ENCODE results near the gene NPY2R. TPM values are rescaled to one million over a fixed set of nuclear protein-coding genes. Genes with fewer than 3 reads are reported as not detected.

Gene NPY2R
- total RNA-seq (1.3 TPM), polyA plus RNA-seq (0.24 TPM)

- Histone ChIP-seq H3K4me1 (ENCODE audit: insufficient read depth) (no peaks in the 10 kb centered on the region), H3K4me3 (ENCODE audit: low read depth, low read length) (no peak within 1 kb of the TSS)
- DNase-seq (ENCODE audit: extremely low spot score), result no peak
Observed at GRCh38 chr4:155208258-155209054, at the start of gene NPY2R. Gene NPY2R, plus strand, starts transcription at chr4:155208636. Its CDS starts 5,304 bp downstream, at chr4:155213940.

GRCh38 chr4:155161357-155161756, 47.1 kb upstream of the NPY2R start:
- no peaks in the 10 kb centered on the region for H3K36me3 ChIP-seq (ENCODE audit: insufficient read depth)
- WGBS, result 95% methylated on average over 3 of the region's 3 CpGs
- no peaks in the 10 kb centered on the region for H3K4me1 ChIP-seq (ENCODE audit: insufficient read depth)
- no peak for DNase-seq (ENCODE audit: extremely low spot score)
- H3K4me3 ChIP-seq (ENCODE audit: low read depth, low read length), result no peak overlapping the region
- H3K27ac ChIP-seq (ENCODE audit: low read depth), result no peak overlapping the region

More at GRCh38 chr4:155208258-155209054, at the start of gene NPY2R:
- WGBS, result 2% methylated on average over 55 of the region's 55 CpGs
- Histone ChIP-seq H3K36me3 (ENCODE audit: insufficient read depth) (no peaks in the 10 kb centered on the region), H3K27ac (ENCODE audit: low read depth) (no peak within 1 kb of the TSS)

- no peak for DNase-seq (ENCODE audit: extremely low spot score)
- Histone ChIP-seq H3K27ac (ENCODE audit: low read depth) (no peak overlapping the region), H3K4me3 (ENCODE audit: low read depth, low read length) (no peak overlapping the region), H3K36me3 (ENCODE audit: insufficient read depth) (no peaks in the 10 kb centered on the region), H3K4me1 (ENCODE audit: insufficient read depth) (no peaks in the 10 kb centered on the region)
- 82% methylated on average over 2 of the region's 2 CpGs for WGBS
Observed at GRCh38 chr4:155164718-155165117, 43.7 kb upstream of the NPY2R start.

GRCh38 chr4:155170569-155170968, 37.9 kb upstream of the NPY2R start:
- no peak overlapping the region for H3K4me3 ChIP-seq (ENCODE audit: low read depth, low read length)
- no peak for DNase-seq (ENCODE audit: extremely low spot score)
- no peak overlapping the region for H3K27ac ChIP-seq (ENCODE audit: low read depth)
- H3K4me1 ChIP-seq (ENCODE audit: insufficient read depth), result no peaks in the 10 kb centered on the region
- WGBS, result 53% methylated on average over 4 of the region's 4 CpGs
- H3K36me3 ChIP-seq (ENCODE audit: insufficient read depth), result no peaks in the 10 kb centered on the region

- 78% methylated on average over 4 of the region's 4 CpGs for WGBS
- H3K4me1 ChIP-seq (ENCODE audit: insufficient read depth), result no peaks in the 10 kb centered on the region
- no peak overlapping the region for H3K27ac ChIP-seq (ENCODE audit: low read depth)
- H3K36me3 ChIP-seq (ENCODE audit: insufficient read depth), result no peaks in the 10 kb centered on the region
- no peak overlapping the region for H3K4me3 ChIP-seq (ENCODE audit: low read depth, low read length)
- DNase-seq (ENCODE audit: extremely low spot score), result no peak
Observed at GRCh38 chr4:155173371-155173770, 35.1 kb upstream of the NPY2R start.

- H3K4me1 ChIP-seq (ENCODE audit: insufficient read depth), result no peaks in the 10 kb centered on the region
- H3K36me3 ChIP-seq (ENCODE audit: insufficient read depth), result no peaks in the 10 kb centered on the region
- no peak overlapping the region for H3K4me3 ChIP-seq (ENCODE audit: low read depth, low read length)
- WGBS, result 97% methylated on average over 1 of the region's 1 CpG
- no peak overlapping the region for H3K27ac ChIP-seq (ENCODE audit: low read depth)
- DNase-seq (ENCODE audit: extremely low spot score), result no peak
Observed at GRCh38 chr4:155174668-155175067, 33.8 kb upstream of the NPY2R start.

GRCh38 chr4:155179216-155179615, 29.2 kb upstream of the NPY2R start:
- Histone ChIP-seq H3K27ac (ENCODE audit: low read depth) (no peak overlapping the region), H3K4me1 (ENCODE audit: insufficient read depth) (no peaks in the 10 kb centered on the region), H3K4me3 (ENCODE audit: low read depth, low read length) (no peak overlapping the region), H3K36me3 (ENCODE audit: insufficient read depth) (no peaks in the 10 kb centered on the region)
- no peak for DNase-seq (ENCODE audit: extremely low spot score)
- WGBS, result 24% methylated on average over 2 of the region's 2 CpGs

- H3K4me1 ChIP-seq (ENCODE audit: insufficient read depth), result no peaks in the 10 kb centered on the region
- no peak for DNase-seq (ENCODE audit: extremely low spot score)
- H3K27ac ChIP-seq (ENCODE audit: low read depth), result no peak overlapping the region
- H3K36me3 ChIP-seq (ENCODE audit: insufficient read depth), result no peaks in the 10 kb centered on the region
- WGBS, result 81% methylated on average over 2 of the region's 2 CpGs
- no peak overlapping the region for H3K4me3 ChIP-seq (ENCODE audit: low read depth, low read length)
Observed at GRCh38 chr4:155186972-155187371, 21.5 kb upstream of the NPY2R start.

- no peaks in the 10 kb centered on the region for H3K4me1 ChIP-seq (ENCODE audit: insufficient read depth)
- H3K36me3 ChIP-seq (ENCODE audit: insufficient read depth), result no peaks in the 10 kb centered on the region
- H3K27ac ChIP-seq (ENCODE audit: low read depth), result no peak overlapping the region
- no peak for DNase-seq (ENCODE audit: extremely low spot score)
- H3K4me3 ChIP-seq (ENCODE audit: low read depth, low read length), result no peak overlapping the region
- WGBS, result 86% methylated on average over 1 of the region's 1 CpG
Observed at GRCh38 chr4:155187989-155188388, 20.4 kb upstream of the NPY2R start.

- Histone ChIP-seq H3K4me3 (ENCODE audit: low read depth, low read length) (no peak overlapping the region), H3K4me1 (ENCODE audit: insufficient read depth) (no peaks in the 10 kb centered on the region), H3K36me3 (ENCODE audit: insufficient read depth) (no peaks in the 10 kb centered on the region), H3K27ac (ENCODE audit: low read depth) (no peak overlapping the region)
- no peak for DNase-seq (ENCODE audit: extremely low spot score)
Observed at GRCh38 chr4:155190099-155190498, 18.3 kb upstream of the NPY2R start.

- Histone ChIP-seq H3K36me3 (ENCODE audit: insufficient read depth) (no peaks in the 10 kb centered on the region), H3K4me3 (ENCODE audit: low read depth, low read length) (no peak overlapping the region), H3K4me1 (ENCODE audit: insufficient read depth) (no peaks in the 10 kb centered on the region), H3K27ac (ENCODE audit: low read depth) (no peak overlapping the region)
- DNase-seq (ENCODE audit: extremely low spot score), result no peak
- WGBS, result 86% methylated on average over 2 of the region's 2 CpGs
Observed at GRCh38 chr4:155197757-155198156, 10.7 kb upstream of the NPY2R start.

GRCh38 chr4:155207534-155208257, 740 bp upstream of the NPY2R start:
- Histone ChIP-seq H3K27ac (ENCODE audit: low read depth) (no peak overlapping the region), H3K4me1 (ENCODE audit: insufficient read depth) (no peaks in the 10 kb centered on the region), H3K36me3 (ENCODE audit: insufficient read depth) (no peaks in the 10 kb centered on the region), H3K4me3 (ENCODE audit: low read depth, low read length) (no peak overlapping the region)
- WGBS, result 3% methylated on average over 26 of the region's 26 CpGs
- no peak for DNase-seq (ENCODE audit: extremely low spot score)

- Histone ChIP-seq H3K4me1 (ENCODE audit: insufficient read depth) (no peaks in the 10 kb centered on the region), H3K27ac (ENCODE audit: low read depth) (no peak overlapping the region), H3K4me3 (ENCODE audit: low read depth, low read length) (no peak overlapping the region), H3K36me3 (ENCODE audit: insufficient read depth) (no peaks in the 10 kb centered on the region)
- DNase-seq (ENCODE audit: extremely low spot score), result no peak
- 71% methylated on average over 5 of the region's 5 CpGs for WGBS
Observed at GRCh38 chr4:155220025-155220424, 11.6 kb downstream of the NPY2R start.

- DNase-seq (ENCODE audit: extremely low spot score), result no peak
- WGBS, result 18% methylated on average over 2 of the region's 2 CpGs
- Histone ChIP-seq H3K27ac (ENCODE audit: low read depth) (no peak overlapping the region), H3K36me3 (ENCODE audit: insufficient read depth) (no peaks in the 10 kb centered on the region), H3K4me1 (ENCODE audit: insufficient read depth) (no peaks in the 10 kb centered on the region), H3K4me3 (ENCODE audit: low read depth, low read length) (no peak overlapping the region)
Observed at GRCh38 chr4:155227131-155227530, 18.7 kb downstream of the NPY2R start.
